ENCODE data around the gene SMYD3. TPM values are rescaled to one million over a fixed set of nuclear protein-coding genes. Genes with fewer than 3 reads are reported as not detected.

SMYD3 gene
- total RNA-seq, 1 experiment from 2014 or later: 25.5 TPM

DNA sequence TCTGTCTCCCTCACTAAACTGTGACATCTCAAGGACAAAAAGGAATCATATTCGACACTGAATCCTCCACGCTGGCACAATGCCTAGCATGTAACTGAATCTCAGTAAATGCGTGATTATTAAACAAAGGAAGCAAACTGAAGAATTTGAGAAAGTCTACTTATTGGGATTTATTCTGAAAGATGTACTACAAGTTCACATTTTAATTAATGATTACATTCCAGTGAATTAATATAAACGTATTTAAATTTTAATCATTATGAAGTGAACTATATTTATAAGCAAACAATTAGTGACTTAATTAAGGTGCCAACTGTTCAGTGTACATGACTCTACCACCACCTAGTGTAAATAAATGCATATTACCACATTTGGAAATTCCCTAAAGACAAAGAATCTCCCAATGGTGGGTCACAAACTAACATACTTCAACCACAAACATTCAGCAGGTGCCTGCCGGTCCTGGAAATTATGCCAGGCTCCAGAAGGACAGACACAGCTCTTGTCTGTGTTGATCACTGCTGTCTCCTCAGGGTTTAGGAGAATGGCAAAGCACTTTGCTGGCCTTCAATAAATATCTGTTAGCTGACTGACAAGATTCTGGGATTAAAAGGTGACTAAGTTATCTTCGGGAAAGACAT lies 56.3 kb downstream of the SMYD3 start:
- Histone ChIP-seq H2BK120ac (ENCODE audit: low read depth, low read length, poor library complexity, severe bottlenecking) (no peak overlapping the region), H3K14ac (ENCODE audit: insufficient read depth, low read length) (no peak overlapping the region), H3K23me2 (ENCODE audit: insufficient read length, low read depth, low read length, poor library complexity, severe bottlenecking) (no peaks in the 10 kb centered on the region), H3K4ac (ENCODE audit: low read depth, low read length) (no peak overlapping the region), H2AK5ac (ENCODE audit: insufficient read length, low read length) (no peak overlapping the region), H2AFZ (ENCODE audit: low read length) (no peak overlapping the region), H4K5ac (ENCODE audit: insufficient read length, low read depth, low read length) (no peak overlapping the region), H3K9ac (ENCODE audit: extremely low read depth, insufficient read length, low read length) (no peak overlapping the region), H2BK5ac (ENCODE audit: insufficient read length, low read length) (no peak overlapping the region), H3K18ac (ENCODE audit: insufficient read length, low read depth, low read length) (no peak overlapping the region), H2BK12ac (ENCODE audit: insufficient read length, low read depth, low read length) (no peak overlapping the region), H4K91ac (ENCODE audit: insufficient read length, low read depth, low read length) (no peak overlapping the region), H3K79me2 (ENCODE audit: insufficient read depth, low read length) (0 out of 2 replicates have a peak, but pooled peaks cover 2% of the 10 kb centered on the region), H3K4me1 (ENCODE audit: insufficient read depth, low read length) (no peaks in the 10 kb centered on the region), H2BK20ac (ENCODE audit: low read depth, low read length, poor library complexity, severe bottlenecking) (no peak overlapping the region), H3K56ac (ENCODE audit: insufficient read length, low read depth, low read length) (no peak overlapping the region), H3K27me3 (ENCODE audit: insufficient read depth, low read length) (no peaks in the 10 kb centered on the region), H4K8ac (replicated peaks; ENCODE audit: insufficient read length, low read depth, low read length) (no peak overlapping the region), H3T11ph (ENCODE audit: low read length) (no peak overlapping the region), H3K27ac (ENCODE audit: insufficient read length, low read depth, low read length) (no peak overlapping the region), H3K79me1 (ENCODE audit: insufficient read depth, low read depth, low read length, poor library complexity, severe bottlenecking) (no peaks in the 10 kb centered on the region), H3K9me3 (ENCODE audit: control insufficient read depth, low read depth, low read length) (no peaks in the 10 kb centered on the region), H3K23ac (ENCODE audit: insufficient read length, low read depth, low read length) (no peak overlapping the region), H2BK15ac (ENCODE audit: low read depth, low read length) (no peak overlapping the region), H3K4me2 (ENCODE audit: insufficient read depth, insufficient read length, low read length) (no peak overlapping the region), H4K20me1 (ENCODE audit: control insufficient read depth, insufficient read depth, insufficient read length) (no peaks in the 10 kb centered on the region)
- peaks cover 0 to 3% (median 0%) of the 10 kb centered on the region in 3 experiments; a peak in 1 of 7 replicates for H3K36me3 Mint-ChIP-seq (ENCODE audit: insufficient read depth in 1 of 3, low read depth in 3 of 3)
- no CpG with 5 or more reads among the region's 6 CpGs for WGBS (ENCODE audit: extremely low coverage, insufficient read length, low lambda C conversion rate)
- H3K9me3 Mint-ChIP-seq: no peaks in the 10 kb centered on the region
- no peak overlapping the region for H3K4me3 Mint-ChIP-seq
- no peak overlapping the region for H3K27ac Mint-ChIP-seq
- peaks cover 4 to 5% of the 10 kb centered on the region in 2 experiments; a peak in 1 of 4 replicates for H3K4me1 Mint-ChIP-seq
- no peaks in the 10 kb centered on the region for H3K27me3 Mint-ChIP-seq (ENCODE audit: low read depth)
- TF ChIP-seq, protein P1, sequence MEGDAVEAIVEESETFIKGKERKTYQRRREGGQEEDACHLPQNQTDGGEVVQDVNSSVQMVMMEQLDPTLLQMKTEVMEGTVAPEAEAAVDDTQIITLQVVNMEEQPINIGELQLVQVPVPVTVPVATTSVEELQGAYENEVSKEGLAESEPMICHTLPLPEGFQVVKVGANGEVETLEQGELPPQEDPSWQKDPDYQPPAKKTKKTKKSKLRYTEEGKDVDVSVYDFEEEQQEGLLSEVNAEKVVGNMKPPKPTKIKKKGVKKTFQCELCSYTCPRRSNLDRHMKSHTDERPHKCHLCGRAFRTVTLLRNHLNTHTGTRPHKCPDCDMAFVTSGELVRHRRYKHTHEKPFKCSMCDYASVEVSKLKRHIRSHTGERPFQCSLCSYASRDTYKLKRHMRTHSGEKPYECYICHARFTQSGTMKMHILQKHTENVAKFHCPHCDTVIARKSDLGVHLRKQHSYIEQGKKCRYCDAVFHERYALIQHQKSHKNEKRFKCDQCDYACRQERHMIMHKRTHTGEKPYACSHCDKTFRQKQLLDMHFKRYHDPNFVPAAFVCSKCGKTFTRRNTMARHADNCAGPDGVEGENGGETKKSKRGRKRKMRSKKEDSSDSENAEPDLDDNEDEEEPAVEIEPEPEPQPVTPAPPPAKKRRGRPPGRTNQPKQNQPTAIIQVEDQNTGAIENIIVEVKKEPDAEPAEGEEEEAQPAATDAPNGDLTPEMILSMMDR (conservative IDR thresholded peaks at IDR 0.05): peak; percentile 73
- no peak for DNase-seq

Measured in H9 (cell line).